Naive B cell (primary cell): ENCODE data around the gene GPC3. TPM values are rescaled to one million over a fixed set of nuclear protein-coding genes. Genes with fewer than 3 reads are reported as not detected.

Experiments
- ATAC-seq, 2 donors: fragments of 150-1000 bp; cut with Tn5 transposase; 2 replicates each; pipeline ENCODE4 v1.10.0; 2021; ENCODE audit warnings: low read depth in 2 of 2, mild to moderate bottlenecking in 2 of 2, moderate library complexity in 2 of 2
- DNase-seq: peaks from one replicate; pipeline ENCODE4 v3.0.0; 2022
- H3K27ac Mint-ChIP-seq, 6 donors: one replicate each; pipeline ENCODE4 v1.8.0; 2020 to 2022; ENCODE audit warnings: mild to moderate bottlenecking in 6 of 6, mixed read lengths in 6 of 6, moderate library complexity in 5 of 6, inconsistent platforms in 2 of 6
- H3K27me3 Mint-ChIP-seq, 3 donors: one replicate each; pipeline ENCODE4 v1.8.0; 2021 to 2022; ENCODE audit warnings: mixed read lengths in 3 of 3, mild to moderate bottlenecking in 1 of 3
- H3K36me3 Mint-ChIP-seq, 2 donors: one replicate each; pipeline ENCODE4 v1.8.0; 2020 to 2022; ENCODE audit warnings: mixed read lengths in 2 of 2, inconsistent platforms in 1 of 2, mild to moderate bottlenecking in 1 of 2
- H3K4me1 Mint-ChIP-seq, 3 donors: one replicate each; pipeline ENCODE4 v1.8.0; 2020 to 2022; ENCODE audit warnings: mixed read lengths in 3 of 3, inconsistent platforms in 1 of 3, mild to moderate bottlenecking in 1 of 3, moderate library complexity in 1 of 3
- H3K4me3 Mint-ChIP-seq, 8 donors: one replicate each; pipeline ENCODE4 v1.8.0; 2020 to 2022; ENCODE audit warnings: mild to moderate bottlenecking in 8 of 8, mixed read lengths in 8 of 8, moderate library complexity in 8 of 8, inconsistent platforms in 2 of 8
- H3K9me3 Mint-ChIP-seq, 7 donors: one replicate each; pipeline ENCODE4 v1.8.0; 2020 to 2022; ENCODE audit warnings: mixed read lengths in 7 of 7, mild to moderate bottlenecking in 5 of 7, inconsistent platforms in 2 of 7, moderate library complexity in 1 of 7
- polyA plus RNA-seq, 6 donors: library from polyadenylated mRNA; unstranded; fragments of 300-500 nt; fragmentation: Illumina TruSeq; gene quantifications; one replicate each; pipeline ENCODE4 v1.2.3, GENCODE V29; 2021; ENCODE audit warnings: low read depth in 6 of 6

The GPC3 gene
- polyA plus RNA-seq, 6 donors from 2014 or later = not detected

GRCh38 chrX:133569217-133569616, 416.2 kb downstream of the GPC3 start:
- peaks cover 0 to 8% (median 0%) of the 10 kb centered on the region in 3 donors for H3K27me3 Mint-ChIP-seq
- H3K27ac Mint-ChIP-seq = no peak overlapping the region
- H3K4me1 Mint-ChIP-seq = no peaks in the 10 kb centered on the region
- H3K4me3 Mint-ChIP-seq = no peak overlapping the region
- peaks cover 0 to 14% (median 4%) of the 10 kb centered on the region in 7 donors for H3K9me3 Mint-ChIP-seq
- DNase-seq = no peak
- H3K36me3 Mint-ChIP-seq = no peaks in the 10 kb centered on the region
- no peak for ATAC-seq

- Mint-ChIP-seq H3K9me3 (peaks cover 0 to 12% (median 4%) of the 10 kb centered on the region in 7 donors), H3K4me1 (no peaks in the 10 kb centered on the region), H3K36me3 (no peaks in the 10 kb centered on the region), H3K4me3 (no peak overlapping the region), H3K27me3 (peaks cover 0 to 8% (median 0%) of the 10 kb centered on the region in 3 donors), H3K27ac (no peak overlapping the region)
- DNase-seq (no peak), ATAC-seq (no peak)
Observed at GRCh38 chrX:133568109-133568508, 417.3 kb downstream of the GPC3 start.

DNA sequence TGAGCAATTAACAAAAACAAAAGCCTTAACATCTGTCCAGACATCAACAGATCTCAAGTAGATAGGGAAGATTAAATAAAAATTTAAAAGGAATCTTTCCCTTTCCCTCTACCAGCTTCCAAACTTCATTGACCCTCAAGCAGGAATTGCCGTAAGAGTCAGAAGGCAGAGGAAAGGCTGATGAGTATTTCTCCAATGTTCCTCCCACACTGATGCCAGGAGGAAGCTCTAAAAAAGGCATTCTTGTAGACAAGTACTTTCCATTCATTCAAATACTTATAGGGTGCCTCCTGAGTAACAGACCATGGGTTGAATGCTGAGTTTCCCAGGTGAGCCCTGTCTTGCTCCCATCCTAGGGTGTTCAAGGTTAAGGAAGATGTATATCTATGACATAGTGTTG, 418.5 kb downstream of the GPC3 start:
- ATAC-seq (no peak), DNase-seq (no peak)
- Mint-ChIP-seq H3K27ac (no peak overlapping the region), H3K27me3 (peaks cover 0 to 8% (median 0%) of the 10 kb centered on the region in 3 donors), H3K36me3 (no peaks in the 10 kb centered on the region), H3K4me1 (no peaks in the 10 kb centered on the region), H3K4me3 (no peak overlapping the region), H3K9me3 (no peaks in the 10 kb centered on the region)

GRCh38 chrX:133563705-133564104, 421.7 kb downstream of the GPC3 start:
- Mint-ChIP-seq H3K4me3 (no peak overlapping the region), H3K27me3 (peaks cover 0 to 8% (median 0%) of the 10 kb centered on the region in 3 donors), H3K9me3 (no peaks in the 10 kb centered on the region), H3K4me1 (no peaks in the 10 kb centered on the region), H3K36me3 (no peaks in the 10 kb centered on the region), H3K27ac (no peak overlapping the region)
- no peak for ATAC-seq
- no peak for DNase-seq

DNA sequence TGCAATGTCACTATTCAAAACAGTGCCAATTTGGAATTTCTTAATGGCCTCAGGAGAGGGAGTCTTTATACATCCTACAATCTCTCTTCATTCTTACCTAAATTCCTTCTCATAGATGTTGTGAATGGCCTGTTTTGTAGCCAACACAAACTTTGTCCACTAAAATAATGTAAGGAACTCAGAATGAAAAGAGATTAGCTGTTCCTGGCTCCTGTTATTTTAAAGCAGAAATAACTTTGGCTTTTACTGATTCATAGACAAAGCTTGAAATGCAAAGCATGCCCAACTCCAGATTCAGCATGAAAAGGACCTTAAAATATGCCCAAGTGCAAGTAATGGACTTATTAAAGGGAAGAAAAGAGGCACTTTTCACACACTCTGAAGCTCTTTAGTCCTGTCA, 424.1 kb downstream of the GPC3 start:
- Mint-ChIP-seq H3K27ac (no peak overlapping the region), H3K9me3 (peaks cover 0 to under 1% (median 0%) of the 10 kb centered on the region in 7 donors), H3K4me1 (no peaks in the 10 kb centered on the region), H3K27me3 (peaks cover 0 to 13% (median 0%) of the 10 kb centered on the region in 3 donors), H3K4me3 (no peak overlapping the region), H3K36me3 (no peaks in the 10 kb centered on the region)
- DNase-seq = no peak
- ATAC-seq = no peak

DNA sequence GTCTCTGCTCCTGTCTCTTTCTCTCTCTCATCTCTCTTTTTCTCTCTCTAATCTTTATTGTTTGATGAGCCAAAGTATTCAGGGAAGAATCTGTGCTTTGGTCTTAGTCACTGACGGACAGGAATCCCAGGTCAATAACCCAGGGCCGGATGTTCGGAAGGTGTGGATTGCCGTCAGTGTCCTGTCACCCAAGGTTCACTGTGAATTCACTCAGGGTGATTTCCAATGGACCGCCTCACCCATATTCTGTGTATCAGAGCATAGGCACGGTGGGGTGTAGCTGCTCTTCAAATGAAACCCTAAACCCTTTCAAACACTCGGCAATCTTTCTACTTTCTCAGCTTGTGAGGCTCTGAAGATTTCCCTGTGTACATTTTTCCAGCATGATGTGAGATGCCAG, 425.5 kb downstream of the GPC3 start:
- Mint-ChIP-seq H3K27ac (no peak overlapping the region), H3K36me3 (peaks cover 0 to 13% of the 10 kb centered on the region in 2 donors), H3K9me3 (peaks cover 0 to 11% (median 6%) of the 10 kb centered on the region in 7 donors), H3K4me1 (no peaks in the 10 kb centered on the region), H3K4me3 (no peak overlapping the region), H3K27me3 (peaks cover 0 to 19% (median 6%) of the 10 kb centered on the region in 3 donors)
- DNase-seq = no peak
- no peak for ATAC-seq

- no peak for DNase-seq
- peaks cover 0 to 21% (median 6%) of the 10 kb centered on the region in 3 donors for H3K27me3 Mint-ChIP-seq
- H3K4me3 Mint-ChIP-seq = no peak overlapping the region
- H3K27ac Mint-ChIP-seq = peak overlapping the region in 1 of 6 donors; percentile 8
- H3K36me3 Mint-ChIP-seq = peaks cover 0 to 14% of the 10 kb centered on the region in 2 donors
- ATAC-seq = no peak
- no peaks in the 10 kb centered on the region for H3K4me1 Mint-ChIP-seq
- peaks cover 5 to 18% (median 13%) of the 10 kb centered on the region in 7 donors for H3K9me3 Mint-ChIP-seq
Observed at GRCh38 chrX:133555782-133556458, 429.5 kb downstream of the GPC3 start.

DNA sequence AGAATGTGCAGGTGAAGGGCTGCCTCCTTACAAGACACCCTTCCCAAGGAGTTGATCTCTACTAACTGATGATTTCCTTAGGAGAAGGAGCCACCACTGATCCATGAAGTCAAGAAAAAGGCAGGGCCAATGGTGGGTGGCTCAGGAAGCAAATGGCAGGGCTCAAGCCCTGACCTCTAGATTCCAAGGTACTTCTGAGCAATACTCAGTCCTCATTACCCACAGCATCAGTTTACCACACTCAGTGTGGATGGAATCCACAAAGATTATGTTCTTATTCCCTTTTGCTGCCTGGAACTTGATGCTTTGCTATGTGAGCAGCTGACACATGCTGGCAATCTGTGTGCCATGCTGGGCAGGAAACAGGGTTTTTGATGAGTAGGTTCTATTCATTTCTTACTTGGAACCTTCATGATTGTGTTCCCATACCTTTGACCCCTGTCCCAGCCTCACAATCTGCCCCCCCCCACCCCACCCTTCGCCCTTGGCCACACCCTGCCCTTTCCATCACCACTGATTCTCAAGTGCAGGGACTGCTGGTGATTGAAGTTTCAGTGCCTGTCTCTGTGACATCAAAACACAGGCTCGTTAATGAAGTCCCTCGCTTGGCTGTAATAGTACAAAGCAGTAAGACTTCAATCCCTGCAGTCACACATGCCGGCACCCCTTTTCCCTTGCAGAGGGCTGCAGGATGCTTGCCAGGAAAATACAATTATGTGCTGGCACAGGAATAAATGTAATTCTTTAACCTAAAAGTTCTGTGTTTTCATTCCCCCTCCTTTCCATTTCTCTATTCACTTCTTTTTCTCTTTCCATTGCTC, 434.5 kb downstream of the GPC3 start:
- Mint-ChIP-seq H3K27ac (no peak overlapping the region), H3K36me3 (peaks cover 0 to 10% of the 10 kb centered on the region in 2 donors), H3K27me3 (peaks cover 8 to 20% (median 20%) of the 10 kb centered on the region in 3 donors), H3K4me1 (no peaks in the 10 kb centered on the region), H3K9me3 (peaks cover 9 to 26% (median 13%) of the 10 kb centered on the region in 7 donors), H3K4me3 (no peak overlapping the region)
- DNase-seq (no peak), ATAC-seq (no peak)

DNA sequence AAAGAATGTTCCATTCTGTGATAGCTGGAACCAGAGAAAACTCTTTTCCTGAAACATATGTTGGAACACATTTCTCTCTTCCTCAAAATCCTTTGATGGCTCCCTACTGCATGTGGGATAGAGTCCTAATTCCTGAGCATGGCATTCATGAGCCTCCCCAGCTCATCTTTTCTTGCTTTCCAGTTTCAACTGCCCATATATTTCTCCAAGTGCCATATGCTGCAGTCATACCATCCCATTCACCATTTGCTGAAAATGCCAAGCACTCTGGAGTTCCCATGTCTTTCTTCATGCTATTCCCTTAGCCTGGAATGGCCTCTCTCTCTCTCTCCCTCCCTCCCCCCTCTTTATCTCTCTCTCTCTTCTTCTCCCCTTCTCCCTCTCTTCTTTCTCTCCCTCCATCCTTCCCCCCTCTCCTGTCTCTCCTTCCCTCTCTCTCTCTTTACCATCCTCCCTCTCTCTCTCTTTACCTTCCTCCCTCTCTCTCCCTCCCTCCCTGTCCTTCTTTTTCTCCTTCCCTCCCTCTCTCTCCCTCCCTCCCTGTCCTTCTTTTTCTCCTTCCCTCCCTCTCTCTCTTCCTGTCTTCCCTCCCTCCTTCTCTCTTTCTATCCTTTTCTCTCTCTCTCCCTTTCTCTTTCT, 436.0 kb downstream of the GPC3 start:
- Mint-ChIP-seq H3K4me3 (no peak overlapping the region), H3K36me3 (no peaks in the 10 kb centered on the region), H3K9me3 (peaks cover 0 to 18% (median 8%) of the 10 kb centered on the region in 7 donors)

GRCh38 chrX:133546441-133546840, 439.0 kb downstream of the GPC3 start:
- Mint-ChIP-seq H3K27ac (no peak overlapping the region), H3K36me3 (no peaks in the 10 kb centered on the region), H3K27me3 (peaks cover 8 to 18% (median 8%) of the 10 kb centered on the region in 3 donors), H3K4me1 (no peaks in the 10 kb centered on the region), H3K9me3 (peaks cover 0 to 18% (median 5%) of the 10 kb centered on the region in 7 donors), H3K4me3 (no peak overlapping the region)
- DNase-seq (no peak), ATAC-seq (no peak)

More for the DNA sequence above, 436.0 kb downstream of the GPC3 start:
- DNase-seq = no peak
- no peak for ATAC-seq
- Mint-ChIP-seq H3K27ac (no peak overlapping the region), H3K27me3 (peaks cover 8 to 18% (median 8%) of the 10 kb centered on the region in 3 donors), H3K4me1 (no peaks in the 10 kb centered on the region)

GRCh38 chrX:133544778-133545177, 440.6 kb downstream of the GPC3 start:
- H3K4me1 Mint-ChIP-seq = no peaks in the 10 kb centered on the region
- peak overlapping the region in 1 of 8 donors; percentile 57 for H3K4me3 Mint-ChIP-seq
- H3K9me3 Mint-ChIP-seq = peaks cover 0 to 16% (median 5%) of the 10 kb centered on the region in 7 donors
- no peak for ATAC-seq
- DNase-seq = no peak
- no peaks in the 10 kb centered on the region for H3K36me3 Mint-ChIP-seq
- peaks cover 3 to 11% (median 4%) of the 10 kb centered on the region in 3 donors for H3K27me3 Mint-ChIP-seq
- H3K27ac Mint-ChIP-seq = no peak overlapping the region

DNA sequence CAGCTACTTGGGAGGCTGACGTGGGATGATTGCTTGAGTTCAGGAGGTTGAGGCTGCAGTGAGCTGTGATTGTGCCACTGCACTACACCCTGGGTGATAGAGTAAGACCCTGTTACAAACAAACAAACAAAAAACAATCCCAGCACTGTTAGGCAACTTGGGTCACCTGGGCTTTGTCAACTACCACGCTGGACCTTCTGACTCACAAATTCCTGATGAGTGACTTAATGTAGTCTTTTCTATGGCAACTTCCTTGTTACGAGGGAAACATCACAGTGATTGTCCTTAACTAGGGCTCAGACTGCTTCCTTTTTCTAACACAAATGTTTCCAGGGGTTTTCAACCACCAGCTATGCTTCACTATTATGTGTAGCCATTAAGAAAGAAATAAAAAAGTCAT, 441.3 kb downstream of the GPC3 start:
- Mint-ChIP-seq H3K9me3 (peaks cover 0 to 13% (median 5%) of the 10 kb centered on the region in 7 donors), H3K27ac (no peak overlapping the region), H3K27me3 (peaks cover 0 to 5% (median 4%) of the 10 kb centered on the region in 3 donors), H3K4me3 (no peak overlapping the region), H3K4me1 (no peaks in the 10 kb centered on the region), H3K36me3 (no peaks in the 10 kb centered on the region)
- no peak for DNase-seq
- no peak for ATAC-seq

DNA sequence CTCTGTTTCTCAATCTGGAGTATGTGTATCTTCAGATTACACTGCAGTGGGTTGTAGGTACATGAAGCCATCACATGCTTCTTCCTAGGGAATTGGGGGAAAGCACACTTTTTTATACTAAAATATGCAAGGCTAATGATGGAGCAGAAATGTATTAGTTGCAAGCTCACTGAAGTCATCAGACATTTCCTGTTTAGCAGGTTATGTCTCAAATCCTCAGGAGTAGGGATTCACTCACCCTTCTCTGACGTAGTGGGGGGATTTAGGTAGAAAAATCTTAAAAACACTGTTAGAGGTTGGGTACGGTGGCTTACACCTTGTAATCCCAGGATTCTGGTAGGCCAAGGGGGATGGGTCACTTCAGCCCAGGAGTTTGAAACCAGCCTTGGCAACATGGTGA, 441.7 kb downstream of the GPC3 start:
- H3K27ac Mint-ChIP-seq = no peak overlapping the region
- DNase-seq = no peak
- H3K27me3 Mint-ChIP-seq = peaks cover 0 to 4% (median under 1%) of the 10 kb centered on the region in 3 donors
- peaks cover 0 to 12% (median 5%) of the 10 kb centered on the region in 7 donors for H3K9me3 Mint-ChIP-seq
- H3K4me3 Mint-ChIP-seq = no peak overlapping the region
- no peak for ATAC-seq
- no peaks in the 10 kb centered on the region for H3K36me3 Mint-ChIP-seq
- H3K4me1 Mint-ChIP-seq = no peaks in the 10 kb centered on the region
